Upper lobe of right lung (tissue), 1 donor: Measurements from ENCODE around the gene CD276. TPM values are rescaled to one million over a fixed set of nuclear protein-coding genes. Genes with fewer than 3 reads are reported as not detected.
"Not testable (repeated sequence)": the region's sequence is repeated elsewhere in the genome, so short reads cannot be mapped to it uniquely, and the experiment has no call there.

Experiments used
- ATAC-seq: fragments of 200-7000 bp; cut with Tn5 transposase; one replicate; pipeline ENCODE4 v1.9.1; 2020; ENCODE audit warnings: mild to moderate bottlenecking, moderate library complexity
- DNase-seq: peaks from one replicate; pipeline ENCODE4 v3.0.0-alpha.2; 2020
- H3K27ac ChIP-seq: fragments of 200-600 bp; one replicate; pipeline ENCODE4 v1.8.0; 2022
- H3K27me3 ChIP-seq: fragments of 200-600 bp; one replicate; pipeline ENCODE4 v1.8.0; 2022; ENCODE audit warnings: mild to moderate bottlenecking
- H3K36me3 ChIP-seq: fragments of 200-600 bp; one replicate; pipeline ENCODE4 v1.8.0; 2022
- H3K4me1 ChIP-seq: fragments of 200-600 bp; one replicate; pipeline ENCODE4 v1.8.0; 2022
- H3K4me3 ChIP-seq: fragments of 200-600 bp; one replicate; pipeline ENCODE4 v1.8.0; 2022; ENCODE audit warnings: mild to moderate bottlenecking
- H3K9me3 ChIP-seq: fragments of 200-600 bp; one replicate; pipeline ENCODE4 v1.8.0; 2022
- intact Hi-C: fragments of 100-400 bp; cut with DNase I; formaldehyde crosslinking; loops from one replicate; pipeline ENCODE4 v1.11.0; 2022
- total RNA-seq: library from RNA; stranded (reverse); fragmentation: NEBNext Ultra II Directional; extraction: Animal tissue kit (Norgen Biotek cat#: 25700); gene quantifications from one replicate; pipeline ENCODE4 v1.2.1, GENCODE V29; 2021
- TF ChIP-seq, protein P1 (sequence below): fragments of 200-600 bp; IDR thresholded peaks from one replicate; pipeline ENCODE4 v1.8.0; 2022; ENCODE audit warnings: antibody characterized with exemption
- donor health status: DM: no; HTN: yes; CAD: no; lungs with severe emphysema.

Gene CD276
- total RNA-seq, 1 donor from 2014 or later, result 60.8 TPM

GRCh38 chr15:73704142-73704868, 20.1 kb downstream of the CD276 start:
- H3K27ac ChIP-seq, DNase-seq, H3K9me3 ChIP-seq, H3K4me3 ChIP-seq, intact Hi-C loops, H3K27me3 ChIP-seq: not testable (repeated sequence)
- H3K4me1 ChIP-seq, result peaks cover 13% of the 10 kb centered on the region
- H3K36me3 ChIP-seq, result peaks cover 15% of the 10 kb centered on the region
- peak; percentile 58 for ATAC-seq

GRCh38 chr15:73704869-73705645, 20.9 kb downstream of the CD276 start:
- Histone ChIP-seq H3K4me1 (peaks cover 13% of the 10 kb centered on the region), H3K4me3 (no peak overlapping the region), H3K27ac (no peak overlapping the region), H3K36me3 (peaks cover 15% of the 10 kb centered on the region), H3K27me3 (no peaks in the 10 kb centered on the region), H3K9me3 (no peaks in the 10 kb centered on the region)
- intact Hi-C loops, result no loop called here
- DNase-seq, result peak; percentile 81
- TF ChIP-seq, protein P1, sequence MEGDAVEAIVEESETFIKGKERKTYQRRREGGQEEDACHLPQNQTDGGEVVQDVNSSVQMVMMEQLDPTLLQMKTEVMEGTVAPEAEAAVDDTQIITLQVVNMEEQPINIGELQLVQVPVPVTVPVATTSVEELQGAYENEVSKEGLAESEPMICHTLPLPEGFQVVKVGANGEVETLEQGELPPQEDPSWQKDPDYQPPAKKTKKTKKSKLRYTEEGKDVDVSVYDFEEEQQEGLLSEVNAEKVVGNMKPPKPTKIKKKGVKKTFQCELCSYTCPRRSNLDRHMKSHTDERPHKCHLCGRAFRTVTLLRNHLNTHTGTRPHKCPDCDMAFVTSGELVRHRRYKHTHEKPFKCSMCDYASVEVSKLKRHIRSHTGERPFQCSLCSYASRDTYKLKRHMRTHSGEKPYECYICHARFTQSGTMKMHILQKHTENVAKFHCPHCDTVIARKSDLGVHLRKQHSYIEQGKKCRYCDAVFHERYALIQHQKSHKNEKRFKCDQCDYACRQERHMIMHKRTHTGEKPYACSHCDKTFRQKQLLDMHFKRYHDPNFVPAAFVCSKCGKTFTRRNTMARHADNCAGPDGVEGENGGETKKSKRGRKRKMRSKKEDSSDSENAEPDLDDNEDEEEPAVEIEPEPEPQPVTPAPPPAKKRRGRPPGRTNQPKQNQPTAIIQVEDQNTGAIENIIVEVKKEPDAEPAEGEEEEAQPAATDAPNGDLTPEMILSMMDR, result peak; percentile 80
- ATAC-seq, result peak; percentile 77

- H3K27ac ChIP-seq, result no peak overlapping the region
- TF ChIP-seq, protein P1, result no peak
- ATAC-seq (no peak), DNase-seq (no peak)
- intact Hi-C loops, result no loop called here
- H3K4me1 ChIP-seq, result peaks cover 13% of the 10 kb centered on the region
- H3K27me3 ChIP-seq, result no peaks in the 10 kb centered on the region
- H3K9me3 ChIP-seq, result no peaks in the 10 kb centered on the region
- peaks cover 37% of the 10 kb centered on the region for H3K36me3 ChIP-seq
- no peak overlapping the region for H3K4me3 ChIP-seq
These were observed 24.5 kb downstream of the CD276 start for GRCh38 chr15:73708691-73709090.

DNA sequence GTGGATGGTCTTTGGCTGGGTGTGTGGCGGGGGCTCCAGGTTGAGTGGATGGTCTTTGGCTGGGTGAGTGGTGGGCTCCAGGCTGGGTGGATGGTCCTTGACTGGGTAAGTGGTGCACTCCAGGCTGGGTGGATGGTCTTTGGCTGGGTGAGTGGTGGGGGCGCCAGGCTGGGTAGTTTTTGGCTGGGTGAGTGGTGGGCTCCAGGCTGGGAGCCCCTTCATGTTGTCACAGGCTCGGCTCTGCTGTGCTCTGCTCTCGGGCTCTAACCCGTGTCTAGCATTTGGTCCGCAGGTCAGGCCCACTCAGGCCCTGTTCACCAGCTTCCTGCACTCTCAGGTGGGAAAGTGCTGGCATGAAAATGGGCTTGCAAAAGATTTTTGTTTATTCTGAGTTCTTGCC, 25.1 kb downstream of the CD276 start:
- no peak overlapping the region for H3K27ac ChIP-seq
- H3K36me3 ChIP-seq, result peaks cover 41% of the 10 kb centered on the region
- no peaks in the 10 kb centered on the region for H3K27me3 ChIP-seq
- no peak overlapping the region for H3K4me3 ChIP-seq
- TF ChIP-seq, protein P1, result no peak
- H3K9me3 ChIP-seq, result no peaks in the 10 kb centered on the region
- ATAC-seq (no peak), DNase-seq (no peak)
- H3K4me1 ChIP-seq, result peaks cover 12% of the 10 kb centered on the region
- intact Hi-C loops, result no loop called here

- ATAC-seq (no peak), DNase-seq (no peak)
- Histone ChIP-seq H3K27ac (no peak overlapping the region), H3K36me3 (peaks cover 41% of the 10 kb centered on the region), H3K4me3 (no peak overlapping the region), H3K27me3 (no peaks in the 10 kb centered on the region), H3K4me1 (peaks cover 8% of the 10 kb centered on the region), H3K9me3 (no peaks in the 10 kb centered on the region)
- intact Hi-C loops, result no loop called here
- TF ChIP-seq, protein P1, result no peak
These were observed 25.5 kb downstream of the CD276 start for GRCh38 chr15:73709686-73710085.

DNA sequence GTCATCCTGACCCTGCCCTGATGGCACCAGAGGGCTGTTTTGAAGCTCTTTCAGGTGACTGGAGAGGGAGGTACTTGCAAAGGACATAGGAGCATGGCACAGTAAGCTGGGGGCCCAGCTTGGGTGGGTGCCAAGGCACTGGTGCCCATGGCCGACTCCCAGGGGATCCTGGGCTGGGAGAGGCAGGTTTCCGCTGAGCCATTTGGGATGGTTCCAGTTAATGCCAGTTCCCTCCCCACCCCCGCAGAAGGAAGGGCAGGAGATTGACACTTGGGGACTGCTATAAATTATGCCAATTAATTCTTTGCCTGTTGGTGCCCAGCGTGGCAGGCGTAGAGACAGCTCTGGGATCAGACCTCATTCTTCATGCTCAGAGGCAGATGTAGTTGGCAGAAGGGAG, 26.1 kb downstream of the CD276 start:
- DNase-seq, result no peak
- Histone ChIP-seq H3K9me3 (no peaks in the 10 kb centered on the region), H3K36me3 (peaks cover 36% of the 10 kb centered on the region)

More for the DNA sequence above, 26.1 kb downstream of the CD276 start:
- no peak for ATAC-seq
- no peak overlapping the region for H3K27ac ChIP-seq
- peaks cover 2% of the 10 kb centered on the region for H3K4me1 ChIP-seq
- no peaks in the 10 kb centered on the region for H3K27me3 ChIP-seq
- no peak overlapping the region for H3K4me3 ChIP-seq
- intact Hi-C loops, result no loop called here
- TF ChIP-seq, protein P1, result no peak
